ENCODE results near the gene RNLS. TPM values are rescaled to one million over a fixed set of nuclear protein-coding genes. Genes with fewer than 3 reads are reported as not detected.
"Not testable (repeated sequence)": the region's sequence is repeated elsewhere in the genome, so short reads cannot be mapped to it uniquely, and the experiment has no call there.

Gene RNLS
- total and polyA plus RNA-seq, 7 donors = 3.9 to 19.2 (median 8.8) TPM

DNA sequence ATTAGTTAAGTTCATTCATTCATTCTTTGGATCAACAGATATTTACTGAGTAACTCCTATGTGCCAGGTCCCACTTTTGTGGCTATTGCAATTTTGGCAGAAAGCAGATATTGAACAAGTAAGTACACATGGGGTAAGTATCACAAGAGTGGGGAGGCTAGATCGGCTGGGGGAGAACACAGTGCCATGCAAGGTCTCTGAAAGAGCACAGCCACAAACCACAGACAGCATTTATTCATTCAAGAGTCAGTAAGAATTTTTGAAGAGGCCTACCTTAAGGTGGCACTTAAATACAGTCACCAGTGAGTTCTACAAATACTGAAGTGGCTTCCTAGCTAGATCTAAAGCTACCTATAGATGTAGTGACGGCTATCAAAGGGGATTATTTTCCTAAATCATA, 304.2 kb downstream of the RNLS start:
- H3K9me3 ChIP-seq = no peaks in the 10 kb centered on the region
- peaks cover 0 to 17% (median 10%) of the 10 kb centered on the region in 4 donors for H3K4me1 ChIP-seq
- H3K27me3 ChIP-seq = no peaks in the 10 kb centered on the region
- TF ChIP-seq EP300 (IDR thresholded peaks at IDR 0.05) (no peak), POLR2AphosphoS5 (IDR thresholded peaks at IDR 0.05) (no peak), POLR2A (IDR thresholded peaks at IDR 0.05) (no peak)
- TF ChIP-seq, protein P1, sequence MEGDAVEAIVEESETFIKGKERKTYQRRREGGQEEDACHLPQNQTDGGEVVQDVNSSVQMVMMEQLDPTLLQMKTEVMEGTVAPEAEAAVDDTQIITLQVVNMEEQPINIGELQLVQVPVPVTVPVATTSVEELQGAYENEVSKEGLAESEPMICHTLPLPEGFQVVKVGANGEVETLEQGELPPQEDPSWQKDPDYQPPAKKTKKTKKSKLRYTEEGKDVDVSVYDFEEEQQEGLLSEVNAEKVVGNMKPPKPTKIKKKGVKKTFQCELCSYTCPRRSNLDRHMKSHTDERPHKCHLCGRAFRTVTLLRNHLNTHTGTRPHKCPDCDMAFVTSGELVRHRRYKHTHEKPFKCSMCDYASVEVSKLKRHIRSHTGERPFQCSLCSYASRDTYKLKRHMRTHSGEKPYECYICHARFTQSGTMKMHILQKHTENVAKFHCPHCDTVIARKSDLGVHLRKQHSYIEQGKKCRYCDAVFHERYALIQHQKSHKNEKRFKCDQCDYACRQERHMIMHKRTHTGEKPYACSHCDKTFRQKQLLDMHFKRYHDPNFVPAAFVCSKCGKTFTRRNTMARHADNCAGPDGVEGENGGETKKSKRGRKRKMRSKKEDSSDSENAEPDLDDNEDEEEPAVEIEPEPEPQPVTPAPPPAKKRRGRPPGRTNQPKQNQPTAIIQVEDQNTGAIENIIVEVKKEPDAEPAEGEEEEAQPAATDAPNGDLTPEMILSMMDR (IDR thresholded peaks at IDR 0.05) = no peak
- H3K27ac ChIP-seq = no peak overlapping the region
- WGBS, 2 donors = 71 to 94% methylated on average over 2 of the region's 2 CpGs
- intact Hi-C loops (cut with DNase I) = no loop called here
- H3K4me3 ChIP-seq = no peak overlapping the region
- no peaks in the 10 kb centered on the region for H3K36me3 ChIP-seq
- no peak for DNase-seq

DNA sequence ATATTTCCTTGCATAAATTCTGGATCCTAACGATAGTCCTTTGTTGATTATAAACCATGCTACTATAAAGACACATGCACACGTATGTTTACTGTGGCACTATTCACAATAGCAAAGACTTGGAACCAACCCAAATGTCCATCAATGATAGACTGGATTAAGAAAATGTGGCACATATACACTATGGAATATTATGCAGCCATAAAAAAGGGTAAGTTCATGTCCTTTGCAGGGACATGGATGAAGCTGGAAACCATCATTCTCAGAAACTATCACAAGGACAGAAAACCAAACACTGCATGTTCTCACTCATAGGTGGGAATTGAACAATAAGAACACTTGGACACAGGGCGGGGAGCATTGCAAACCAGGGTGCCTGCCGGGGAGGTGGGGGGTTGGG, 306.2 kb downstream of the RNLS start:
- H3K4me1 ChIP-seq; H3K27me3 ChIP-seq; DNase-seq; H3K36me3 ChIP-seq; intact Hi-C loops (cut with DNase I); H3K4me3 ChIP-seq; H3K9me3 ChIP-seq; H3K27ac ChIP-seq: not testable (repeated sequence)
- 96 to 98% methylated on average over 4 of the region's 4 CpGs for WGBS, 2 donors

DNA sequence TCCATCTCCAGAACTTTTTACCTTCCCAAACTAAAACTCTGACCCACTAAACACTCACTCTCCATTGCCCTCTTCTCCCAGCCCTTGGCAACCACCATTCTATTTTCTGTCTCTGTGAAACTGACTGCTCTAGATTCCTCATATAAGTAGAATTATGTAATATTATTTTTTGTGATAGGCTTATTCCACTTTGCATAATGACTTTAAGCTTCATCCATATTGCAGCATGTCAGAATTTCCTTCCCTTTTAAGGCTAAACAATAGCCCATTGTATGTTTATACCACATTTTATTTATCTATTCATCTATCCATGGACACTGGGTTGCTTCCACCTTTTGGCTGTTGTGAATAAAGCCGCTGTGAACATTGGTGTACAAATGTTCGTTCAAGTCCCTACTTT, 308.8 kb downstream of the RNLS start:
- Histone ChIP-seq H3K27me3 (no peaks in the 10 kb centered on the region), H3K27ac (no peak overlapping the region), H3K9me3 (no peaks in the 10 kb centered on the region), H3K36me3 (no peaks in the 10 kb centered on the region), H3K4me1 (peaks cover 0 to 4% (median 0%) of the 10 kb centered on the region in 4 donors), H3K4me3 (no peak overlapping the region)
- intact Hi-C loops (cut with DNase I) = no loop called here
- 94 to 98% methylated on average over 2 of the region's 2 CpGs for WGBS, 2 donors
- TF ChIP-seq, protein P1 (IDR thresholded peaks at IDR 0.05) = no peak
- TF ChIP-seq EP300 (IDR thresholded peaks at IDR 0.05) = no peak
- no peak for TF ChIP-seq POLR2AphosphoS5 (IDR thresholded peaks at IDR 0.05)
- no peak for TF ChIP-seq POLR2A (IDR thresholded peaks at IDR 0.05)
- DNase-seq = no peak

DNA sequence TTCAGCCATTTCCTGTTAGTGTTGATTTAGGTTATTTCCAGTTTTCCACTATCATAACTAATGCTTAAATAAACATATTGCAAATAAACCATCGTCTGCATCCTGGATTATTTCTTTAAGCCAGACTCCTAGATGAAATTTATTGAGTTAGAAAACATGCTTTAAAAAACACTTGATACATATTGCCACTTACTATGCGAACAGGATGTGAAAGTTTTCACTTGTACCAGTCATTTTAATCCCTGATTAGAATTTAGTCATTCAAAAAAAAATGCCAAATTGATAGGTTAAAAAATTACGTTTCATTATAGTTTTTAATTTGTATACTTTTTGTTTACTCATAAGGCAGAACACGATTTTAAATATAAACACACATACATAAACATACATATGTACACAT, 309.6 kb downstream of the RNLS start:
- WGBS, 2 donors = 63 to 66% methylated on average over 4 of the region's 4 CpGs
- TF ChIP-seq, protein P1 (IDR thresholded peaks at IDR 0.05) = no peak
- H3K27me3 ChIP-seq = no peaks in the 10 kb centered on the region
- H3K9me3 ChIP-seq = no peaks in the 10 kb centered on the region
- H3K27ac ChIP-seq = no peak overlapping the region
- no peak overlapping the region for H3K4me3 ChIP-seq
- no peaks in the 10 kb centered on the region for H3K36me3 ChIP-seq
- H3K4me1 ChIP-seq = peaks cover 0 to 4% (median 0%) of the 10 kb centered on the region in 4 donors
- no peak for DNase-seq
- intact Hi-C loops (cut with DNase I) = no loop called here

DNA sequence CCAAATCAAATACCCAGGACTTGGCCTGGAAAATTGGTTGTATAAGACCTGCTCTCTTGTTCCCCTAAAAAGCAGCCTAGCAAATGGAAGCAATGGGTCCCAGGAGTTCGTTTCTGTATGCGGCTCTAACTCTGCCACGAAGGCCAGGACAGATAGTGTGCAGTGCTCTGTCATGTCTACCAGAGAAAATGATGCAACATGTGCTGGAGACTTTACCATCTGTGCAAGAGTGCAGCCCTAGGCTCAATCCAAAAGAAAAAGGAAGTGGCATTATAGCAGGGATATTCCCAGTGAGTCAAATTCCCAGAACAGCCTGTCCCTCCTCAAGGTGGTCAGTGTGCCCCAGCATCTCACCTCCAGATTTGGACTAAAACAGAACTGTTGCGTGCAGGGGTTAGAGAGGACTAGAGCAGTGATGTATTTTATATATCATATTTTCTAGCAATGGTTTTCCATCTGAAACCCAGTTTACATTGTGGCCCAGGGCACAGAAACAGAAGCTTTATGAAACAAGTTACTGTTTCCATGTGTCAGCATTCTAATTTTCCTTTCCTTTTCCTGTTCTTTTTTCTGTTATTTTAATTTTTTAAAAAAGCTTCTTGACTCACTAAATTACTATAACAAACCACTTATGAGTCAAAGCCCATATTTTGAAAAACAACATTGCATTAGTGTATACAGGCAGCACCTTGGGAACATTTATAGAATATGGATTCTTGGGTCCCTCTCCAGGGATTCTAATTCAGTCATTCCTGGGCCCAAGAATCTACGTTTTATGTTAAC, 311.2 kb downstream of the RNLS start:
- 79 to 90% methylated on average over 5 of the region's 5 CpGs for WGBS, 2 donors
- H3K27ac ChIP-seq = peak overlapping the region in 2 of 4 donors; percentile 13 to 29
- no peak overlapping the region for H3K4me3 ChIP-seq
- no peaks in the 10 kb centered on the region for H3K27me3 ChIP-seq
- TF ChIP-seq, protein P1 (IDR thresholded peaks at IDR 0.05) = no peak
- TF ChIP-seq POLR2AphosphoS5 (IDR thresholded peaks at IDR 0.05) = no peak
- no peak for TF ChIP-seq POLR2A (IDR thresholded peaks at IDR 0.05)
- TF ChIP-seq EP300 (IDR thresholded peaks at IDR 0.05) = no peak
- no peaks in the 10 kb centered on the region for H3K9me3 ChIP-seq
- DNase-seq = no peak
- H3K36me3 ChIP-seq = no peaks in the 10 kb centered on the region
- peaks cover 0 to 4% (median 0%) of the 10 kb centered on the region in 4 donors for H3K4me1 ChIP-seq
- intact Hi-C loops (cut with DNase I) = no loop called here

Data from sigmoid colon (tissue), 7 donors.